GM12878 (cell line): ENCODE measurements around the gene GATAD2B. TPM values are rescaled to one million over a fixed set of nuclear protein-coding genes. Genes with fewer than 3 reads are reported as not detected.

Source experiments
- CBX3 ChIP-seq: fragments of 200-600 bp; sonication (generic); IDR thresholded peaks from 2 replicates; pipeline ENCODE4 v1.6.1; 2016; ENCODE audit warnings: low read depth, borderline replicate concordance
- E2F8 ChIP-seq: fragments of 450-650 bp; IDR thresholded peaks from 2 replicates; pipeline ENCODE4 v1.6.1; 2018; ENCODE audit warnings: mild to moderate bottlenecking, low read depth, moderate library complexity; ENCODE audit not compliant: partially characterized antibody
- EED ChIP-seq: sonication (generic); IDR thresholded peaks from 2 replicates; pipeline ENCODE4 v1.6.1; 2016; ENCODE audit warnings: antibody characterized with exemption, low read depth
- EP300 ChIP-seq, 2 experiments: fragments of 150-350 bp in 1 of 2; IDR thresholded peaks; 2 replicates each; pipeline ENCODE4 v1.6.1; 2011 to 2012; ENCODE audit warnings: low read depth in 2 of 2, low read length in 2 of 2, borderline replicate concordance in 1 of 2, improper control_type of control experiment in 1 of 2, inconsistent platforms in 1 of 2; ENCODE audit not compliant: control insufficient read depth in 1 of 2
- HDGF ChIP-seq: fragments of 450-650 bp; IDR thresholded peaks from 2 replicates; pipeline ENCODE4 v1.6.1; 2016; ENCODE audit warnings: antibody characterized with exemption
- IRF3 ChIP-seq: fragments of 450-650 bp; IDR thresholded peaks from 2 replicates; pipeline ENCODE4 v1.6.1; 2014; ENCODE audit warnings: mild to moderate bottlenecking
- IRF5 ChIP-seq: fragments of 450-650 bp; IDR thresholded peaks from 2 replicates; pipeline ENCODE4 v1.6.1; 2017; ENCODE audit warnings: borderline replicate concordance
- MEF2B ChIP-seq: fragments of 450-650 bp; IDR thresholded peaks from 2 replicates; pipeline ENCODE4 v1.6.1; 2018; ENCODE audit warnings: mild to moderate bottlenecking, moderate library complexity; ENCODE audit not compliant: partially characterized antibody, poor library complexity, severe bottlenecking
- NBN ChIP-seq: fragments of 450-650 bp; IDR thresholded peaks from 2 replicates; pipeline ENCODE4 v1.6.1; 2016
- PAX5 ChIP-seq: IDR thresholded peaks from 2 replicates; pipeline ENCODE4 v1.6.1; 2011; ENCODE audit warnings: low read depth, low read length, borderline replicate concordance
- RAD51 ChIP-seq: fragments of 450-650 bp; IDR thresholded peaks from 2 replicates; pipeline ENCODE4 v1.6.1; 2016; ENCODE audit warnings: moderate library complexity, mild to moderate bottlenecking, inconsistent platforms
- RB1 ChIP-seq: fragments of 450-650 bp; formaldehyde crosslinking; IDR thresholded peaks from 2 replicates; pipeline ENCODE4 v1.6.1; 2017; ENCODE audit warnings: mild to moderate bottlenecking, borderline replicate concordance
- RELA ChIP-seq: fragments of 450-650 bp; IDR thresholded peaks from 2 replicates; pipeline ENCODE4 v1.8.0; 2014; ENCODE audit warnings: borderline replicate concordance; ENCODE audit not compliant: partially characterized antibody
- REST ChIP-seq: IDR thresholded peaks from 2 replicates; pipeline ENCODE4 v1.6.1; 2012; ENCODE audit warnings: mild to moderate bottlenecking, low read depth, low read length
- SREBF1 ChIP-seq: IDR thresholded peaks from 2 replicates; pipeline ENCODE4 v1.6.1; 2012; ENCODE audit warnings: mild to moderate bottlenecking, low read length
- SREBF2 ChIP-seq: IDR thresholded peaks from 2 replicates; pipeline ENCODE4 v1.6.1; 2012; ENCODE audit warnings: mild to moderate bottlenecking, low read length
- TCF7 ChIP-seq: IDR thresholded peaks from 2 replicates; pipeline ENCODE4 v1.6.1; 2014; ENCODE audit warnings: antibody characterized with exemption, borderline replicate concordance
- YY1 ChIP-seq: IDR thresholded peaks from 2 replicates; pipeline ENCODE4 v1.6.1; 2011; ENCODE audit warnings: low read depth, mild to moderate bottlenecking, low read length
- ZSCAN29 ChIP-seq: fragments of 450-650 bp; IDR thresholded peaks from 2 replicates; pipeline ENCODE4 v1.6.1; 2017; ENCODE audit warnings: mild to moderate bottlenecking, moderate library complexity
- polyA plus RNA-seq, 11 experiments: library from polyadenylated mRNA; depleted of rRNA in 4 of 11; unstranded in 6 of 11; stranded (reverse) in 5 of 11; fragments of >200 nt; fragmentation: Nextera tagmentation in 4 of 11; fragmentation: Illumina TruSeq in 1 of 11; extraction: Ambion mirVana in 4 of 11; extraction: Trizol in 1 of 11; gene quantifications; 1 replicate in 1 of 11; 2 replicates in 10 of 11; pipeline versions ENCODE4 v1.2.1 to v1.2.3, GENCODE V29; 2011 to 2016; ENCODE audit warnings: inconsistent platforms in 2 of 11, missing spikeins in 2 of 11, low read depth in 1 of 11
- total RNA-seq, 4 experiments: library from RNA; depleted of rRNA in 3 of 4; stranded (reverse); fragments of >200 nt in 3 of 4; fragmentation: Illumina TruSeq in 1 of 4; extraction: Trizol in 1 of 4; gene quantifications; 2 replicates each; pipeline versions ENCODE4 v1.2.1 to v1.2.3, GENCODE V29; 2013 to 2021
- TF ChIP-seq, protein P1 (sequence below): IDR thresholded peaks from 2 replicates; pipeline ENCODE4 v1.6.1; 2011; ENCODE audit warnings: low read depth, mild to moderate bottlenecking, low read length, moderate library complexity, borderline replicate concordance; ENCODE audit errors: extremely low read depth

The GATAD2B gene
- total and polyA plus RNA-seq, 10 of the 15 experiments (the other 5 are each of a cell fraction or from before 2014, with no cell fraction given): 2.4 to 63.1 (median 8.7) TPM

DNA sequence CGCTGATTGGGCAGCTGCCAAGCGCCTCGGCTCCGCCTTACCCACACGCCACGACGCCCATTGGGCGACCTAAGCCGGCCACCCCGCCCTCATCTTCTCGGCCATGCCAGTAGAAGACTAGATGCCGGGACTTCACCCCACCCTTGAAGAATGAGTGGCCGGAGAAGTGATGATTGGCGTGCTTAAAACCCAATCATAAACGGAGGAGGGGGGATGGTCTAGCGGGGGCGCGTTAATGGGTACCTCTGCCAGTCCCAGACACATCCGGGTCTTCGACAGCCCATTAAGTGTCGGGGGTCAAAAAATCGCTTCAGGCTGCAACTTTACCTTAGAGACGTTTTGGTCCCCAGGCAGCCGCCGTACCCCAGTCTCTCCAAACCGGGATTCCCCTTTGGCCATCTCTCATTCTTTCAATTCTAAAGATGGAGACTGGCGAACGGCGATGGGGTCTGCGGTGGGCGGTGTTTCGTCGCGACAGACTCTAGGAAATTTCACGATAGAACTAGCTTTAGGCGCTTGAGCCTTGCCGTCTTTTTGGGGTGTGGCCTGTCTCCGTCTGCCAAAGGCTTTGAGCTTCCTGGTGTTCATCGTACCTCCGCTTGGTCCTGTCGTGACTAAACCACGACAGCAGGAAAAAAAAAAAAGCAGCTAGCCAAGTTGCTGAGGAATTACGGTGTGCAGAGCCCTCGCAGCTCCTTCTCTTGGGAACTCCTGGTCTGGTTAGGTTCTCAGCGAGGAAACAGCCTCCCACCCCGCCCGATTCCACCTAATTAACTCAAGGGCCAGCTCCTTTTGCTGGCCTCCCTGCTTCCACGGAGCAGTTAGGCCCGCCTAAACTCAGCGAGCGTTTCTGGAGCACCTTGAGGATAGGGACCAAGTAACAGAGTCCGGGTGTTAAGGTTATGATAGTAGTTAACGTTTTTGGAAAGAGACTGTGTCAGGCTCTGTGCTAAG is at the start of gene GATAD2B (continued):
- no peak for TF ChIP-seq REST
- TF ChIP-seq IRF3: peak; percentile 97
- TF ChIP-seq NBN: peak; percentile 96
- no peak for TF ChIP-seq TCF7
- TF ChIP-seq CBX3: no peak
- 0 out of 2 replicates have a peak, but pooled peaks have one; percentile 7 for TF ChIP-seq PAX5
- peak; percentile 94 for TF ChIP-seq YY1
- TF ChIP-seq, protein P1, sequence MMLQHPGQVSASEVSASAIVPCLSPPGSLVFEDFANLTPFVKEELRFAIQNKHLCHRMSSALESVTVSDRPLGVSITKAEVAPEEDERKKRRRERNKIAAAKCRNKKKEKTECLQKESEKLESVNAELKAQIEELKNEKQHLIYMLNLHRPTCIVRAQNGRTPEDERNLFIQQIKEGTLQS: no peak
- peak; percentile 37; the same call in 1 of the 2 replicates for TF ChIP-seq SREBF2
- TF ChIP-seq ZSCAN29: peak; percentile 50; the same call in 1 of the 2 replicates
- TF ChIP-seq E2F8: no peak
- peak; percentile 90 for TF ChIP-seq RELA
- TF ChIP-seq MEF2B: peak; percentile 67
- no peak for TF ChIP-seq EED
- no peak for TF ChIP-seq SREBF1
- TF ChIP-seq HDGF: peak; percentile 25; the same call in 1 of the 2 replicates
- TF ChIP-seq RB1: 0 out of 2 replicates have a peak, but pooled peaks have one; percentile 85
- no peak for TF ChIP-seq RAD51
- TF ChIP-seq EP300 (IDR thresholded peaks at IDR 0.05; ENCODE audit: borderline replicate concordance in 1 of 2, control insufficient read depth in 1 of 2, low read depth in 2 of 2, low read length in 2 of 2): peak in 1 of 2 experiments; percentile 31; a peak in 1 of 4 replicates
- TF ChIP-seq IRF5: no peak
